Psoas muscle (tissue), 8 donors: ENCODE measurements around the gene GALNTL6. TPM values are rescaled to one million over a fixed set of nuclear protein-coding genes. Genes with fewer than 3 reads are reported as not detected.
"Not testable (repeated sequence)": the region's sequence is repeated elsewhere in the genome, so short reads cannot be mapped to it uniquely, and the experiment has no call there.

Experiments used
- ATAC-seq, 4 donors: fragments of 200-7000 bp; cut with Tn5 transposase; one replicate each; pipeline ENCODE4 v1.9.1; 2020; ENCODE audit warnings: moderate library complexity in 3 of 4, mild to moderate bottlenecking in 2 of 4
- DNase-seq, 2 donors: peaks; one replicate each; pipeline ENCODE4 v3.0.0-alpha.2; 2020
- H3K27ac ChIP-seq: fragments of 200-600 bp; one replicate; pipeline ENCODE4 v1.8.0; 2022
- H3K27me3 ChIP-seq, 3 donors: fragments of 200-600 bp in 1 of 3; one replicate each; pipeline versions ENCODE4 v1.6.1 to v1.8.0; 2013 to 2022; ENCODE audit warnings: low read length in 2 of 3, mild to moderate bottlenecking in 2 of 3, moderate library complexity in 1 of 3; ENCODE audit not compliant: insufficient read depth in 3 of 3
- H3K36me3 ChIP-seq, 2 donors: fragments of 200-600 bp in 1 of 2; one replicate each; pipeline versions ENCODE4 v1.6.1 to v1.8.0; 2013 to 2022; ENCODE audit warnings: low read depth in 1 of 2, mild to moderate bottlenecking in 1 of 2, moderate library complexity in 1 of 2; ENCODE audit not compliant: insufficient read depth in 1 of 2
- H3K4me1 ChIP-seq: fragments of 200-600 bp; one replicate; pipeline ENCODE4 v1.8.0; 2022
- H3K4me3 ChIP-seq: fragments of 200-600 bp; one replicate; pipeline ENCODE4 v1.8.0; 2022; ENCODE audit warnings: mild to moderate bottlenecking
- H3K9me3 ChIP-seq: fragments of 200-600 bp; one replicate; pipeline ENCODE4 v1.8.0; 2022
- WGBS, 3 donors: extraction: QIAGEN DNeasy Blood & Tissue Kit; methylation state at CpG; one replicate each; pipeline versions ENCODE4 v1.1.6 to v1.1.7; 2013; 5-methylcytosine and 5-hydroxymethylcytosine counted together
- intact Hi-C, 2 donors: fragments of 100-400 bp; cut with DNase I; formaldehyde crosslinking; loops; one replicate each; pipeline versions ENCODE4 v1.11.0 to v1.14.2; 2022
- polyA plus RNA-seq, 3 donors: library from polyadenylated mRNA; stranded (reverse); fragments of 200-250 nt; gene quantifications; one replicate each; pipeline ENCODE4 v1.2.3, GENCODE V29; 2013
- total RNA-seq, 4 donors: library from RNA; stranded (reverse); fragmentation: NEBNext Ultra II Directional in 2 of 4; extraction: Animal tissue kit (Norgen Biotek cat#: 25700) in 2 of 4; gene quantifications; one replicate each; pipeline versions ENCODE4 v1.2.1 to v1.2.4, GENCODE V29; 2021 to 2023
- TF ChIP-seq, protein P1 (sequence below): fragments of 200-600 bp; IDR thresholded peaks from one replicate; pipeline ENCODE4 v1.8.0; 2022; ENCODE audit warnings: antibody characterized with exemption
- donor health status: healthy with polysubstance abuse.
- donor health status: DM: no; HTN: no; CAD: no; lungs with moderate emphysema.
- donor health status: Bipolar disorder and iron deficiency.
- donor health status: healthy.
- donor health status: DM: yes; HTN: yes; CAD: no.
- donor health status: DM: no; HTN: no; CAD: no.
- donor health status: DM: no; HTN: no; CAD: no.
- donor health status: DM: yes; HTN: yes; CAD: no.

GALNTL6 gene
- total and polyA plus RNA-seq, 7 donors: 0.01 to 0.91 (median 0.21) TPM; not detected in 3

DNA sequence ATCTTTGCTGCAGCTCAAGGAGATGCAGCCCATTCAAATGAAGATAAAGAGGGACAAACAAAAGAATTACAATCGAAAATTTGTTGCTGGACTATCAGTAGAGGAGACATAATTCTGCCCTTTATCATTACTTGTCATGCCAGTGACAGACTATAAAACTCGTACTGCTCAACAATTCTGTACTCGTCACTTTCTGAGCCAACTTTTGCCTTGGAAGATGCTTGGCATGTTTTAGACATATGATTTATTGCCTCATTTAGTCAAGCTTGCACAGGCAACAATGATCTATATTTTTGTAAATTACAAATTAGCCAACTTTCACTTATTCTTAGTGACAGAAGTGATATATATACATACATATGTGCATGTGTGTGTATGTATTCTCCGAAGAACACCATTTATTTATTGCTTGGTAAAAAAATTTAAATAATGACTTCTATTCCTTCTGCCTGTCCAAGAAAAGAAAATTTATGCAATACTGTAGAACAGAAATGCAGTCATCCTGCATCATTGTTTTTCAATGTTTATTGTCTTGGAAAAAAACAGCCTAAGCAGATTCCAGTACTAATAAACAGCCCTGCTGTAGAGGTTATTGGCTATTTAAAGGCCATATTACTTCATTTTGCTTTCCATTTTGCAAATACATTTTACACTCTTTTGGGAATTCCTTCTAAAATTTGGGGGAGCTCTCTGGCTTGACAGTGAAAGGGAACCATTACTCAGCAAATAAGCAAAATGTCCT is 980.5 kb downstream of the GALNTL6 start:
- ATAC-seq (no peak), DNase-seq (no peak)
- WGBS, 3 donors: 47 to 53% (median 48%) methylated on average over 4 of the region's 4 CpGs
- no peak overlapping the region for H3K4me3 ChIP-seq
- H3K27ac ChIP-seq: no peak overlapping the region
- H3K27me3 ChIP-seq: no peaks in the 10 kb centered on the region
- TF ChIP-seq, protein P1, sequence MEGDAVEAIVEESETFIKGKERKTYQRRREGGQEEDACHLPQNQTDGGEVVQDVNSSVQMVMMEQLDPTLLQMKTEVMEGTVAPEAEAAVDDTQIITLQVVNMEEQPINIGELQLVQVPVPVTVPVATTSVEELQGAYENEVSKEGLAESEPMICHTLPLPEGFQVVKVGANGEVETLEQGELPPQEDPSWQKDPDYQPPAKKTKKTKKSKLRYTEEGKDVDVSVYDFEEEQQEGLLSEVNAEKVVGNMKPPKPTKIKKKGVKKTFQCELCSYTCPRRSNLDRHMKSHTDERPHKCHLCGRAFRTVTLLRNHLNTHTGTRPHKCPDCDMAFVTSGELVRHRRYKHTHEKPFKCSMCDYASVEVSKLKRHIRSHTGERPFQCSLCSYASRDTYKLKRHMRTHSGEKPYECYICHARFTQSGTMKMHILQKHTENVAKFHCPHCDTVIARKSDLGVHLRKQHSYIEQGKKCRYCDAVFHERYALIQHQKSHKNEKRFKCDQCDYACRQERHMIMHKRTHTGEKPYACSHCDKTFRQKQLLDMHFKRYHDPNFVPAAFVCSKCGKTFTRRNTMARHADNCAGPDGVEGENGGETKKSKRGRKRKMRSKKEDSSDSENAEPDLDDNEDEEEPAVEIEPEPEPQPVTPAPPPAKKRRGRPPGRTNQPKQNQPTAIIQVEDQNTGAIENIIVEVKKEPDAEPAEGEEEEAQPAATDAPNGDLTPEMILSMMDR: no peak
- H3K36me3 ChIP-seq: no peaks in the 10 kb centered on the region
- H3K4me1 ChIP-seq: no peaks in the 10 kb centered on the region
- H3K9me3 ChIP-seq: no peaks in the 10 kb centered on the region
- intact Hi-C loops: no loop called here

DNA sequence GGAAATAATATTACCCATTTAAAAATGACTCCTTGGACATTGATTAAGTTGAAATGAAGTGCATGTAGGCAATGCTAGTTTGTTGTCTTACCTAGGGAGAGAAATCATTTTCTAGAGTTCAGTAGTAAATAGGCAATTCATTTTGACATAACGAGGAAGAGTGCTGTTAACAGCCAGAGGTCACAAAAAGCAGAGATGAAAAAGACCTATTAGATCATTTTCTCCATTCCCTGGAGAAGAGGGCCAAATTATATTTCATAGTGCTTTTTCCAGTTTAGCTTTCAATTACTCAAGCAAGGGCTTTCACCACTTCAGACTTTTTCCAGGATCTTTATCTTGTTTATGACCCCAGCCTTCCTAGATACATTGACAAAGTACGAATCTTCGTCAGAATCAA is 981.1 kb downstream of the GALNTL6 start:
- 46 to 67% (median 60%) methylated on average over 3 of the region's 3 CpGs for WGBS, 3 donors
- intact Hi-C loops: no loop called here
- TF ChIP-seq, protein P1: no peak
- no peak for ATAC-seq
- no peak overlapping the region for H3K4me3 ChIP-seq
- no peaks in the 10 kb centered on the region for H3K27me3 ChIP-seq
- DNase-seq: no peak
- no peaks in the 10 kb centered on the region for H3K9me3 ChIP-seq
- no peaks in the 10 kb centered on the region for H3K36me3 ChIP-seq
- H3K4me1 ChIP-seq: no peaks in the 10 kb centered on the region
- no peak overlapping the region for H3K27ac ChIP-seq

DNA sequence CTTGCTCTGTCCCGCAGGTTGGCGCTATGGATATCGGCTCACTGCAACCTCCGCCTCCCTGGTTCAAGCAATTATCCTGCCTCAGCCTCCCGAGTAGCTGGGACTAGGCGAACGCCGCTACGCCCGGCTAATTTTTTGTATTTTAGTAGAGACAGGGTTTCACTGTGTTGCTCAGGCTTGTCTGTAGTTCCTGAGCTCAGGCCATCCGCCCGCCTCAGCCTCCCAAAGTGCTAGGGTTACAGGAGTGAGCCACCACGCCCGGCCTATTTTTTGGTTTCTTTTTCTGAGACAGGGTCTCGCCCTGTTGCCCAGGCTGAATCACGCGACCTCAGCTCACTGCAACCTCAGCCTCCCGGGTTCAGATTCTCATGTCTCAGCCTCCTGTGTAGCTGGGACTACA is 984.1 kb downstream of the GALNTL6 start:
- H3K4me3 ChIP-seq, H3K4me1 ChIP-seq, DNase-seq, H3K27me3 ChIP-seq, H3K9me3 ChIP-seq, intact Hi-C loops, ATAC-seq, H3K27ac ChIP-seq, H3K36me3 ChIP-seq: not testable (repeated sequence)
- 92 to 95% (median 92%) methylated on average over 18 of the region's 18 CpGs for WGBS, 3 donors

DNA sequence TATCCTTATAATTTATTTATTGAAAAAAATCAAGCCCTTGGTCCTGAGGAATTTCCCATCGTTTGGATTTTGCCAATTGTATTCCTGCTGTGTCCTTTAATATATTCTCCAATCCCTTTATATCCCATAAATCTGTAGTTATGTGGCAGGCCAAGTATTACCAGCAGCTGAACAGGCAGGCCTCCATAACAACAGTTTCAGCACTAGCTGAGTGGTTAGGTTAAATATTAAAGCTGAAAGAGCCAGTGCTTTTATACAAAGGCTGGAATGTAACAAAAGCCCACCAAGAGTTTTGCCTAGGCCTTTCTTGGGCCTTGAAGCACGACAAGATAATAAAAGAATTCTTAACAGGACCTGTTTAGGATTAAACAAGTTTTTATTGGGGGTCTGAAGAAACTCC is 988.8 kb downstream of the GALNTL6 start:
- no peaks in the 10 kb centered on the region for H3K36me3 ChIP-seq
- H3K4me3 ChIP-seq: no peak overlapping the region
- 53 to 64% (median 61%) methylated on average over 2 of the region's 2 CpGs for WGBS, 3 donors
- no peaks in the 10 kb centered on the region for H3K9me3 ChIP-seq
- no peak overlapping the region for H3K27ac ChIP-seq
- H3K27me3 ChIP-seq: no peaks in the 10 kb centered on the region
- TF ChIP-seq, protein P1: no peak
- no peak for ATAC-seq
- intact Hi-C loops: no loop called here
- no peaks in the 10 kb centered on the region for H3K4me1 ChIP-seq
- no peak for DNase-seq

DNA sequence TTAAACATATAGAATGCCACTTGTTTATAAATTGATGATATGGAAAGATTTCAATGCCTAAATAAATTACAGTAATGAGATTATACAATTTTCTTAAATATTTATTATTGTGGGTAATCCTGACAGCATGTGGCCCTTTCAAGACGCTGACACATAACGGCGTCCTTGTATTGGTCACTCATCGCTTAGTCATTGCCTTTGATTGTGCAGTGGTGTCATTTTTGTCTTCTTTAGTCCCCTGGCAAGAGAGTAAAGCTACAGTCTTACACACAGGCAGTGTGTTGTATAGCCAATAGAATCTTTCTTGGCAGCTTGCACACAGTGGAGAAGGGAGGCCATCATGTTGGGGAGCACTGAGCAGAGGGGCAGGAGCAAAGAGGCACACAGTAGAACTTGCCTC is 993.6 kb downstream of the GALNTL6 start:
- Histone ChIP-seq H3K4me3 (no peak overlapping the region), H3K36me3 (no peaks in the 10 kb centered on the region), H3K4me1 (no peaks in the 10 kb centered on the region), H3K27me3 (no peaks in the 10 kb centered on the region), H3K27ac (no peak overlapping the region), H3K9me3 (no peaks in the 10 kb centered on the region)
- intact Hi-C loops: no loop called here
- ATAC-seq (no peak), DNase-seq (no peak)
- TF ChIP-seq, protein P1: no peak
- 94 to 95% (median 95%) methylated on average over 4 of the region's 4 CpGs for WGBS, 3 donors
